GM19452 (cell line): ENCODE results near the gene PTPRA.
A peak's percentile ranks its signal among the peaks of the same experiment; 100 is the strongest.
"Not testable (repeated sequence)": the region's sequence is repeated elsewhere in the genome, so short reads cannot be mapped to it uniquely, and the experiment has no call there.

Experiments
- ATAC-seq: cut with Tn5 transposase; IDR thresholded peaks from one replicate; pipeline ENCODE4 v1.9.1; 2021; ENCODE audit not compliant: unreplicated experiment

Gene PTPRA

DNA sequence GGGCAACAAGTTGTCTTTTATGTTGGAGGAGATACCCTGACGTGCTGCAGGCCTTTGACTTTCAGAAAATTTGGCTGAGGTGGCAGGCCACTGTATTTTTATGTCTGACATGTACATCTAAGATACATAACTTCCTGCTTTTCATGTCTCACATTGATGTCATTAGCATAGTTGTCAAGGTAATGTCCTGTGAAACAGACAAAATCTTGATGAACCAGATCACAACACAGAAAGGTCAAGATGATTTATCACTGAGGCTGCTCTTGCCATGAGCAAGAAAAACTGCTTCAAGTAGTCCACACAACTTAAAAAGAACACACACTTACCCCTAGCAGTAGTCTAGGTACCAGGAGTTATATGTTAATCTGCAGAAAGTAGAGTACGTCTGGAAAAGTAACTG is 120.0 kb downstream of the PTPRA start:
- ATAC-seq: no peak

GRCh38 chr20:2995796-2996195 is 122.5 kb downstream of the PTPRA start:
- ATAC-seq: no peak

DNA sequence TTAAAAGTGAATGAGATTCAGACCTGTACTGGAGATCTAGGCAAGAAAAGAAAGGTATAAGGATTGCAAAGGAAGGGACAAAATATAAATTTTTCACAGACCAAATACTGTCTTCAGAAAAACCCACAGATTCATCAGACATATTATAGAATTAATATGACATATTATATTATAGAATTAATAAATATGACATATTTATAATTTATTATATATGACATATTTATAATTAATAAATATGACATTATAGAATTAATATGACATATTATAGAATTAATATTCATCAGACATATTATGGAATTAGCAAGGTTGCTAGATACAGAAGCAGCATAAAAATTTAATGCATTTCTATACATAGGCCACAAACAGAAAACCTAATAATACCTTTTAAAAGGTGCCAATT is 125.4 kb downstream of the PTPRA start:
- ATAC-seq: no peak

GRCh38 chr20:3000852-3001523 is 127.7 kb downstream of the PTPRA start:
- ATAC-seq: peak; percentile 56

DNA sequence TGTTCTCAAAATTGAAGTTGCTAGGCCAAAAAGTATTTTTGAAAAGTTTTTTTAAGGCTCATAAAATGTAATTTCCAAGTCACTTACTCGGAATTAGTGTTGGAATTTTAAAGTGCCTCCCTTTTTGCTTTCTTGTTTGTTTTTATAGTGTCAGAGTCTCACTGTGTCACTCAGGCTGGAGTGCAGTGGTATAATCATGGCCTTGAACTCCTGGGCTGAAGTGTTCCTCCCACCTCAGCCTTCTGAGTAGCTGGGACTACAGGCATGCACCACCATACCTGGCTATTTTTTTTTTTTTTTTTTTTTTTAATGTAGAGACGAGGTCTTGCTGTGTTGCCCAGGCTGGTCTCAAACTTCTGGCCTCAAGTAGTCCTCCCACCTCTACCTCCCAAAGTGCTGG is 130.1 kb downstream of the PTPRA start:
- no peak for ATAC-seq

- no peak for ATAC-seq
Observed at GRCh38 chr20:3010985-3011723, 137.9 kb downstream of the PTPRA start.

DNA sequence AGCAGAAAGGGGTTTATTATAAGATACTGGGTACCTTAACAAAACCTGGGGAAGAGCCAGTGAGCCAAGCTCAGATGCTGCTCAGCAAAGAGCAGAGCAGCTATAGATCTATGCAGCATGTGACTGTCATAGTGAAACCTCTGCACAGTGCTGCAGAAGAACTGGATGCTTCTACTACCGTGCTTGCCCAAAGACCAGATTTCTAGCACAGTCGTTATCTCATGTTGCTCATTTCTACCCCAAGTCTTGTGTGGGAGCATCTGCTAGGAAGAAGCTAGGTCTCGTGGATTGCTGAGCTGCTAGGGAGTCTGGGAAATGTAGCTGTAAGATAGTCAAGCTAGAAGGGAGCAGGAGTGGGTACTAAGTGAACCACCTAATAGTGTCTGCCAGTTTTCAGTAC is 138.5 kb downstream of the PTPRA start:
- ATAC-seq: no peak

DNA sequence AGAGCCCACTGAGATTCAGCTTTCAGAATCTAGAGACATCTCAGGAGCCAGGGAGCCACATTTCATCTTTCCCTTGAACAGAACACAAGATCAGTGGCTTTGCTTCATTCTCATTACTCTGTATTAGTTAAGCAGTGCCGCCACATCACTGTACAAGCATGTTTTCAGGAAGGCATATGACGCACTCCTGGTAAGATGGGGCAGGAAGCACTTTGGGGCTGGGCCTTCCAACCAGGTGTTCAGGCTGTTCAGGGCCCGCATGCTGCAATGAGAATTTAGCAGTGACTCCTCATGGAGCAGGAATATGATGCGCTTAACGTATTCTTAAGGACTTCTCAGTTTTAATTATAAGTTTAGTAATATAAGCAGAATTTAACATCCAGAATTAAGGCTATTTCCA is 140.5 kb downstream of the PTPRA start:
- ATAC-seq: no peak

DNA sequence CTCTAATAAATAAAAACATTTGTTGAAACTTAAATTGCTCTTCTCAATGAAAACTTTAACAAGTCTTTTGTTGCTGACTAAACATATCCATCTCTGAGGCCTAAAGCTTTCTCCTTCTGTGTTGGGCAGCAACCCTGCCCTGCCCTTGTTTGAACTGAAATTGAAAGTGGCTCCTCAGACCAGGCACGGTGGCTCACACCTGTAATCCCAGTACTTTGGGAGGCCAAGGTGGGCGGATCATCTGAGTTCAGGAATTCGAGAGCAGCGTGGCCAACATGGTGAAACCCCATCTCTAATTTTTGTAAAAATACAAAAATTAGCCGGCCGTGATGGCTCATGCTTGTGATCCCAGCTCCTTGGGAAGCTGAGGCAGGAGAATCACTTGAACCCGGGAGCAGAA is 140.9 kb downstream of the PTPRA start:
- ATAC-seq: no peak

DNA sequence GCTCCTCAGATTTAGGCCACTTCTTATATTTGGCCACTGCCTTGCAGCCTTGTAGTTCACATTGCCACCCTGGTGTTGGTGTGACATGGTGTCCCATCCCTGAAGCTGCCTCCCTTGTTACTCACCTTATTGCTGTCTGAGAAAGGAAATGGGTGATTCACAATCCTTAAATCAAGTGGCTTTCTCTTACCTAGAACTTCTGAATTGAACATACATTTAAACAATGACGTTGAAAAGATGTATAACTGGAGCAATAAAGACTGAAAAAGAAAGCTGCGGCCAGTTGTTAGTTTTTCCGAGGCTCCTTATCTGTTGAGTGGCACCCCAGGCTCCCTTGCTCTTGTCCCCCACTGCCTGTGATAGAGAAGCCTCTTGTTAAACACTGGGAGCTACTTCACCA is 141.4 kb downstream of the PTPRA start:
- ATAC-seq: no peak

DNA sequence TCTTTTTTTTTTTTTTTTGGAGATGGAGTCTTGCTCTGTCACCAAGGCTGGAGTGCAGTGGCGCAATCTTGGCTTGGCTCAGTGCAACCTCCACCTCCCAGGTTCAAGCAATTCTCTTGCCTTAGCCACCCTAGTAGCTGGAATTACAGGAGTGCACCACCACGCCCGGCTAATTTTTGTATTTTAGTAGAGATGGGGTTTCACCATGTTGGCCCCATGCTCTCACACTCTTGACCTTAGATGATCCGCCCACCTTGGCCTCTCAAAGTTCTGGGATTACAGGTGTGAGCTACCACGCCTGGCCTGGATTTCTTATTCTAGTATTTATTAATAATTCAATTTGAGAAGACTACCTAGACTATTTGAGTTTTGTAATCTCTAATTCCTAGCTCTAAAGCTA is 142.0 kb downstream of the PTPRA start:
- not testable (repeated sequence) for ATAC-seq

DNA sequence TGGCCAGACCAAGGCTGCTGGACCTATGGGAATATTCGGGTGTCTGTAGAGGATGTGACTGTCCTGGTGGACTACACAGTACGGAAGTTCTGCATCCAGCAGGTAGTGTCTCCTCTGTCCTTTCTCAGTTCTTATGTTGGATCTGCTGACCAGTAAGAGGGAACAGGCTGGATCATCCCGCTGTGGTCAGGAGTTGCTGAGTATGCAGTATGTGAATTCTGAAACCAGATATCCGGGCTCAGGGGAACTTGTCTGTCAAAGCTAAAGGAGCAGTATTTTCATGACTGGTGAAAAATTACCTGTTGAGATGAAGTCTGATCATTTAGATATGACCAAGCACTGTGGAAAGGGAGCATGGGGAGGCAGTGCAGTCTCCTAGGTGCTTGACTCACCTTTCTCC is 148.0 kb downstream of the PTPRA start:
- ATAC-seq: no peak

GRCh38 chr20:3021777-3022176 is 148.5 kb downstream of the PTPRA start:
- no peak for ATAC-seq

DNA sequence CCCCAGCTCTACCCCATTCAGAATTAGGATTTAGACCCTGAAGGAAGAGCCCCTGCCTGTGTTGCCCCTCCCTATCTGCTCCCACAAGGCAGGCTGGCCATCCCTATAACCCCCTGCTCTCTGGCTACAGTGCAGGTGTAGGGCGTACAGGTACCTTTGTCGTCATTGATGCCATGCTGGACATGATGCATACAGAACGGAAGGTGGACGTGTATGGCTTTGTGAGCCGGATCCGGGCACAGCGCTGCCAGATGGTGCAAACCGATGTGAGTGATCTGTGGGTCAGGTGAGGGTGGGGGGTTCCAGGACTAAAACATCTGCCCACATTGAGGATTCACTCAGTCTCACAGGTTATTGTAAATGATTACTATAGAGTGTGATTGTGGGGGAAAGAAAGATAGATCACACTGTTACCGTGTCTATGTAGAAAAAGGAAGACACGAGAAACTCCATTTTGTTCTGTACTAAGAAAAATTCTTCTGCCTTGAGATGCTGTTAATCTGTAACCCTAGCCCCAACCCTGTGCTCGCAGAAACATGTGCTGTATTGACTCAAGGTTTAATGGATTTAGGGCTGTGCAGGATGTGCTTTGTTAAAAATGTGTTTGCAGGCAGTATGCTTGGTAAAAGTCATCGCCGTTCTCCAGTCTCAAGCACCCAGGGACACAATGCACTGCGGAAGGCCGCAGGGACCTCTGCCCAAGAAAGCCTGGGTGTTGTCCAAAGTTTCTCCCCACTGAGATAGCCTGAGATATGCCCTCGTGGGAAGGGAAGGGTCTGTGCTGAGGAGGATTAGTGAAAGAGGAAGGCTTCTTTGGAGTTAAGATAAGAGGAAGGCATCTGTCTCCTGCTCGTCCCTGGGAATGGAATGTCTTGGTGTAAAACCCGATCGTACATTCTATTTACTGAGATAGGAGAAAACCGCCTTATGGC is 149.5 kb downstream of the PTPRA start:
- not testable (repeated sequence) for ATAC-seq

DNA sequence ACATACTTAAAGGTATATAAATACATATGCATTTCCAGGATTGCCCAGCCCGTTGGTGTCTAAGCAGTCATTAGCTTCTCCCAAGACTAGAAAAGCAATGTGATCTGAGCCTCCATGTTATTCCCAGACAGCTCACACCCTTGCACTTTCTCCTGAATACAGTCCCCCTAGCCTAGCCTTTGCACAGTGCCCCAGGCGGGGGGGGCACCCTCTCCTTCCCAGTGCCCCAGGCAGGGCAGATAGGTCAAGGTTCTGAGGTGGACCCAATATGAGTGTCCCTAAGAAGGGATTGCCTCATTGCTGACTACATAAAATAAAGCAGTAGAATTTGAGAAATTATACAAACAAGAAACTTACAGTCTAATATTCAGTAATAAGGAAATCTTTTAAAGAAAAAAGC is 154.7 kb downstream of the PTPRA start:
- ATAC-seq: no peak

- no peak for ATAC-seq
Observed at GRCh38 chr20:3031524-3032147, 158.4 kb downstream of the PTPRA start.

- no peak for ATAC-seq
Observed at GRCh38 chr20:3032624-3033023, 159.3 kb downstream of the PTPRA start.

DNA sequence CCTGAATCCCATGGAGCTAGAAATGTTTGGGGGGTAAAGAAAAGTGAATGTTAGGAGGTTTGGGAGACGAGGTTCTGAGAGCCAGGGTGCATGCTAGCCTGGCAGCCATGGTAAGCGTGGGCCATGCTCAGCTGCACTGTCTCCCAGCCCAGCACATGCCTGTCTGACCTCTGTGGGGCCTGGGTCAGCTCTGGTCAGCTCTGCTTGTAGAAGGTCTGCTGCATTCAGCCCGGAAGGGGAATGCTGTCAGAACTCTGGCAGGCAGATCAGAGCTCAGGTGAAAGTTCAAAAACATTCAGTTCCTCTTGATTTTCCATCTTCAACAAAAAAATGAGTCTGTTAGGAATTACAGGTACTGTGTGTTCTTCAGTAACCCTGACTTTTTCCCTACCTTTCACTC is 164.4 kb downstream of the PTPRA start:
- ATAC-seq: no peak

DNA sequence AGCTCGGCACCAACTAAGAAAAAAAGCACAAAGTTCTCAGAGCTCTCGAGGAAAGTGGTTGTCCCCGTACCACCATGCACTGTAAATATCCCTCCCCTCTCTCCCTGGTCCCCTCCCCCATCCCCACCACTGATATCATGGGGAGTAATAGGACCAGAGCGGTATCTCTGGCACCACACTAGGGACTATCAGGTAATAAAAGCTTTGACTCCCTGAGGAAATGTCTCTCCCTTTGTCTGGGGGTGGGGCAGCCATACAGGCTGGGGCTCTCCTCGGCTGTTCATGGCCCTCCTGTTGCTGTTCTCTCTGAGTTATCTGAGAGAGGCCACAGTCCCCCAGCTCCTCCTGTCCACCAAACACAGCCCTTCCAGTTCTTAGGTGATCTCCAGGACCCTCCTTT is 165.2 kb downstream of the PTPRA start:
- no peak for ATAC-seq

DNA sequence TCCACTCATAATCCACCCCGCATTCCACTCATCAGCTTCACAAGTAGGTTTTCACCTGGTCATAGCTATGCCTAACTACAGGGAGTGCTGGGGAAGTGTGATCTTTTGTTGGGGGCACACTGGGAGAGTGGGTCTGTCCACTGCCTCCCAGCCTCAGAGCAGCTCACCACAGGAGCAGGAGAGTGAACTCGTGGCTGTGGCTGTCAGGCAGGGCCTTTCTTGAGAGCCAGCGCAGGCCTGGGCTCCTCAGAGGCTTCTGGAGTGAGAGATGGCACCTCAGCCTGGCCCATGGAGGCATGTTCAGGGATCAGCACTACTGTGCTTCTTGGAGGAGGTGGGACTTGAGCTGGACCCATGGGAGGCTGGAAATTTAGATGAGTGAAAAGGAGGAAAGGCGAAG is 166.1 kb downstream of the PTPRA start:
- ATAC-seq: no peak

DNA sequence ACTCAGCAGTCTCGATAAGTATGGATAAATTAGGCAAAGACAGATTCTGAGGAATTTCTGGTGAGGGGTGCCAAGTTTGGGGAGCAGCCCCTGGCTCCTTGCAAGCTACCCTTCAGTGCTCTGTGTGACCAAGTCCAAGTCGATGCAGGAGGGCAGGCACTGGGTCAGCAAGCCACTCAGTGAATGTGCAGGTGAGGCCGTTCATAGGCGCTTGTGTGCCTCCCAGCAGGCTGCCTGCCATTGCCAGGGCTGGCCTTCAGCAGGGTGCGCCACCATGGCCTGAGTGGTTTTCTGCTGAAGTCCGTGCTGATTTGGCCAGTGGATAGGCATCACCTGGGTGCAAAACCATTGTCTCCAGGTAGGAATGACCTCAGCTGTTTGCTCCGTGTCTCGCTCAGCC is 166.8 kb downstream of the PTPRA start:
- ATAC-seq: no peak
